Spleen (tissue), 7 donors: ENCODE data around the gene NANOG.
A peak's percentile ranks its signal among the peaks of the same experiment; 100 is the strongest.

Experiments used
- POLR2A ChIP-seq, 3 donors: fragments of 450-650 bp; IDR thresholded peaks; one replicate each; pipeline ENCODE4 v1.5.1; 2017; ENCODE audit warnings: antibody characterized with exemption in 3 of 3, mild to moderate bottlenecking in 1 of 3
- POLR2AphosphoS5 ChIP-seq, 3 donors: sonication (generic); formaldehyde crosslinking; IDR thresholded peaks; one replicate each; pipeline ENCODE4 v1.5.1; 2017; ENCODE audit warnings: antibody characterized with exemption in 3 of 3
- TF ChIP-seq, protein P1 (sequence below), 11 experiments: fragments of 200-600 bp in 7 of 11; fragments of 450-650 bp in 4 of 11; sonication (generic) in 4 of 11; IDR thresholded peaks in 8 of 11; conservative IDR thresholded peaks in 3 of 11; 1 replicate in 7 of 11; 2 replicates in 4 of 11; pipeline versions ENCODE4 v1.4.0 to v1.8.0; 2016 to 2021; ENCODE audit warnings: antibody characterized with exemption in 11 of 11, inconsistent platforms in 4 of 11, mild to moderate bottlenecking in 1 of 11
- donor health status: DM: no; HTN: no; CAD: no; lungs with moderate emphysema.
- donor health status: DM: no; HTN: no; CAD: no.
- donor health status: DM: no; HTN: no; CAD: no.

DNA sequence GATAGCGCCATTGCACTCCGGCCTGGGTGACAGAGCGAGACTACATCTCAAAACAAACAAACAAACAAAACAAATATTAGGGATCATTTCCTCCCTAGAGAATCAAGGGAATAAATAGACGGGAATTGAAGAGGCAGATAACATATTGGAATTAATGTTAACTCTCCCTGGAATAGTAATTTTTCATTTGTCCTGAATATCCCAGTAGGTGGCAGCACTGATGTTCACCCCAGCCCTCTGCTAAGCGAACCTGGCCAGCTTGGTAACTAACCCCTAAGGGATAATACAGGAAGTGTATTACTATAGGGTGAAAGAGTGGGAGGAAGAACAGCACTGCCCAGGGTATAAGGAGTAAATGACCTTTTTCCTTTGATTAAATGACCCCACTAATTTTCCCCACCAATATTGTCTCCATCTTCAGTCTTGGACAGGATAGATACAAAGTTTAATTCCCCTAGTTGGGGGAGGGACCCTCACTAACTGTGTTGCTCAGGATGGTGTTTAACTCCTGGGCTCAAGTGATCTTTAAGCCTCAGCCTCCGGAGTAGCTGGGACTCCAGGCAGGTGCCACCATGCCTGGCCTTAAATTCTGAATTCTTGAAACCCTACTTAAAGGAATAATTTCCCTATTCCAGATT lies 43.0 kb downstream of the NANOG start:
- TF ChIP-seq, protein P1, sequence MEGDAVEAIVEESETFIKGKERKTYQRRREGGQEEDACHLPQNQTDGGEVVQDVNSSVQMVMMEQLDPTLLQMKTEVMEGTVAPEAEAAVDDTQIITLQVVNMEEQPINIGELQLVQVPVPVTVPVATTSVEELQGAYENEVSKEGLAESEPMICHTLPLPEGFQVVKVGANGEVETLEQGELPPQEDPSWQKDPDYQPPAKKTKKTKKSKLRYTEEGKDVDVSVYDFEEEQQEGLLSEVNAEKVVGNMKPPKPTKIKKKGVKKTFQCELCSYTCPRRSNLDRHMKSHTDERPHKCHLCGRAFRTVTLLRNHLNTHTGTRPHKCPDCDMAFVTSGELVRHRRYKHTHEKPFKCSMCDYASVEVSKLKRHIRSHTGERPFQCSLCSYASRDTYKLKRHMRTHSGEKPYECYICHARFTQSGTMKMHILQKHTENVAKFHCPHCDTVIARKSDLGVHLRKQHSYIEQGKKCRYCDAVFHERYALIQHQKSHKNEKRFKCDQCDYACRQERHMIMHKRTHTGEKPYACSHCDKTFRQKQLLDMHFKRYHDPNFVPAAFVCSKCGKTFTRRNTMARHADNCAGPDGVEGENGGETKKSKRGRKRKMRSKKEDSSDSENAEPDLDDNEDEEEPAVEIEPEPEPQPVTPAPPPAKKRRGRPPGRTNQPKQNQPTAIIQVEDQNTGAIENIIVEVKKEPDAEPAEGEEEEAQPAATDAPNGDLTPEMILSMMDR (IDR thresholded peaks at IDR 0.05 in 8 of 11, conservative IDR thresholded peaks at IDR 0.05 in 3 of 11), result peak in 7 of 11 experiments; percentile 23 to 68 (median 54)
- no peak for TF ChIP-seq POLR2AphosphoS5 (IDR thresholded peaks at IDR 0.05)
- no peak for TF ChIP-seq POLR2A (IDR thresholded peaks at IDR 0.05)
